Endometrial microvascular endothelial cells (primary cell): Measurements from ENCODE around the gene CRELD2. TPM values are rescaled to one million over a fixed set of nuclear protein-coding genes. Genes with fewer than 3 reads are reported as not detected.

Experiments
- in situ Hi-C: cut with HindIII; loops from 2 replicates; pipeline ENCODE4 v1.10.0; 2017; ENCODE audit warnings: low sequenced_read_pairs, low pct_unique_long_range_greater_than_20kb; ENCODE audit errors: inconsistent ontology term
- total RNA-seq: library from RNA; depleted of rRNA; stranded (reverse); fragments of >200 nt; gene quantifications from one replicate; pipeline ENCODE4 v1.2.3, GENCODE V29; 2015; ENCODE audit errors: inconsistent ontology term

Gene CRELD2
- total RNA-seq, result 55.8 TPM

DNA sequence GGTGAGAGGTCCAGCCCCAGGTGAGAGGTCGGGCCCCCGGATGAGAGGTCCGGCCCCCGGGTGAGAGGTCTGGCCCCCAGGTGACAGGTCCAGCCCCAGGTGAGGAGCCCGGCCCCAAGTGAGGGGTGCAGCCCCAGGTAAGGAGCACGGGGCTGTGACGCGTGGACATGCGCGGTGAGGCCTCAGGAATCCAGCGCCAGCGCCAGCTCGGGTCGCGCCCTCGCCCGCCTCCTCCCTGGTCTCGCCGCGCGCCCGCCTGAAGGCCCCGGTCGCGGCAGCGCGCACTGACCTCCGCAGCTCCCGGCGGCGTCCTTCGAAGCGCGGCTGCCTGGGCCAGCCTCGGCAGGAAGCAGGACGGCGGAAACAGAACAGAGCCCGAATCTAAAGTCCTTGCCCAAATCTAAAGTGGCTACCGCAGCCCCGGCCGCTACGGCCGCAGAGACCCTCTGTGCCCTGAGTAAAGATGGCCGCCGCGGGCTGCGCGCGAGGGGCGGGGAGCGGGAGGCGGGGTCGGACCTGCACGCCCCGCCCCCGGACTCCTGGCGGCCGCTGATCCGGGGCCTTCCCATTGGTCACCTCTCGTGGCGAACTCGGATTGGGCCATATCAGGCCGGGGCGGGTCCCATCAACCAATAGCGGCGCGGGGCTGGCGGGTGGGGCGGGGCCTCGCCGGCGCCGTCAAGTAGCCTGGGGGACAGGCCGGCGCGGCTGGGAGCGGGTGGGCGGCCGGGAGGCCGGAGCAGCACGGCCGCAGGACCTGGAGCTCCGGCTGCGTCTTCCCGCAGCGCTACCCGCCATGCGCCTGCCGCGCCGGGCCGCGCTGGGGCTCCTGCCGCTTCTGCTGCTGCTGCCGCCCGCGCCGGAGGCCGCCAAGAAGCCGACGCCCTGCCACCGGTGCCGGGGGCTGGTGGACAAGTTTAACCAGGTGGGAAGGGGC is at the start of gene CRELD2, which contains the start of gene ALG12:
CRELD2 (plus strand) TSS at position 661 of the 937 bp plus-strand sequence; CDS start at position 797, 136 bp downstream.
ALG12 (minus strand) TSS at position 465 of the 937 bp plus-strand sequence. CDS start 4,673 bp downstream, outside the sequence.
- in situ Hi-C loops, result loop anchor here (25.0 kb wide), 1 partner anchor 131 kb away; no protein-coding TSS in a partner anchor

DNA sequence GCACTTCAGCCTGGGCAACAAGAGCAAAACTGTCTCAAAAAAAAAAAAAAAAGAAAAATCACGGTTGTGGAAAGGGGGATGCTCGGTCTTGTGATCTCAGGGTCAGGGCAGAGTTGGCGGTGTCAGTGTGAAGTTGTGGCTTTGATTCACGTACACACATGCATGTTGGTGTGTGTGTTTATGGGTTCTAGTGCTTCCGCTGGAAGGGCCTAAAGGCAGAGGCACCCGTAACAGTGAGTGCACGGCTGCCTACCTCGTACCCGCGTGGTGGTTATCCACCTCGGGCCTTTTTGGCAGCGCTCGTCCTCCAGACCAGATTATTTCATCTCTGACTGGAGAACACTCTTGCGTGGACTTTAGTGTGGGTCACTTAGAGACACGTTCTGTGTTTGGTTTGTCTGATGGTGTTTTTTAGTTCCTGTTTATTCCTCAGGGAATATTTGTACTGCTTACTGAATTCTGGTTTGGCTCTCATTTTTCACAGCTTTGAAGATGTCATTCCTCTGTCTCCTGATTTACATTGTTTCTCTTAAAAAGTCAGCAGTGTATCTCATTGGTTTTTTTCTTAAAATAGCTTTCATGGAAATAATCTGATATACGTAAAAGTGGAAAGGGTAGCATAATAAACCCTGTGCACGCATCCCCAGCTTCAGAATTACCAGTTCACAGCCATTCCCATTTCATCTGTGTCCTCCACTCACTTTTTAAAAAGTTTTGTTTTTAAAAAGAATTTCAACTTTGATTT is 49.2 kb upstream of the CRELD2 start:
- in situ Hi-C loops, result no loop called here

DNA sequence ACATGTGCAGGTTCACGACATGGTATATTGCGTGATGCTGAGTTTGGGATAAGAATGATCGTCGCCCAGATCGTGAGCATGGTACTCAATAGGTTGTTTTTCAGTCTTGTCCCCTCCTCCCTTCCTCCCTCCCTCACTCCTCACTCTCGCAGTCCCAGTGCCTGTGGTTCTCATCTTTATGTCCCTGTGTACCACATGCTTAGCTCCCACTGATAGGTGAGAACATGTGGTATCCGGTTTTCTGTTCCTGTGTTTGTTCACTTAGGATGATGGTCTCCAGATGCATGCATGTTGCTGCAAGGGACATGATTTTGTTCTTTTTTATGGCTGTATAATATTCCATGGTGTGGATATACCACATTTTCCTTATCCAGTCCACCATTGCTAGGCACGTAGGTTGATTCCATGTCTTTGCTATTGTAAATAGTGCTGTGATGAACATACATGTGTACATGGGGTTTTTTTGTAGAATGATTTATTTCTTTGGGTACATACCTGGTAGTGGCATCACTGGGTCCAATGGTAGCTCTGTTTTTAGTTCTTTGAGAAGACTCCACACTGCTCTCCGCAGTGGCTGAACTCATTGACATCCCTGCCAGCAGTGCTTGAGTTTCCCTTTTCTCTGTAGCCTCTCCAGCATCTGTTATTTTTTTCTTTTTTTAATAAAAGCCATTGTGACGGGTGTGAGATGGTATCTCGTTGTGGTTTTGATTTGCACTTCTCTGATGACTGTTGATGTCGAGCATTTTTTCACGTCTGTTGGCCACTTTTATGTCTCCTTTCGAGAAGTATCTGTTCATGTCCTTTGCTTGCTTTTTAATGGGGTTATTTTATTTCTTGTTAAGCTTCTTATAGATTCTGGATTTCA is 48.4 kb upstream of the CRELD2 start:
- in situ Hi-C loops, result no loop called here

- in situ Hi-C loops, result no loop called here
Observed at GRCh38 chr22:49871482-49871881, 47.0 kb upstream of the CRELD2 start.

- in situ Hi-C loops, result no loop called here
Observed at GRCh38 chr22:49872347-49872746, 46.1 kb upstream of the CRELD2 start.

- in situ Hi-C loops, result no loop called here
Observed at GRCh38 chr22:49873228-49873940, 45.0 kb upstream of the CRELD2 start.

GRCh38 chr22:49877642-49878041 is 40.8 kb upstream of the CRELD2 start:
- in situ Hi-C loops, result no loop called here

DNA sequence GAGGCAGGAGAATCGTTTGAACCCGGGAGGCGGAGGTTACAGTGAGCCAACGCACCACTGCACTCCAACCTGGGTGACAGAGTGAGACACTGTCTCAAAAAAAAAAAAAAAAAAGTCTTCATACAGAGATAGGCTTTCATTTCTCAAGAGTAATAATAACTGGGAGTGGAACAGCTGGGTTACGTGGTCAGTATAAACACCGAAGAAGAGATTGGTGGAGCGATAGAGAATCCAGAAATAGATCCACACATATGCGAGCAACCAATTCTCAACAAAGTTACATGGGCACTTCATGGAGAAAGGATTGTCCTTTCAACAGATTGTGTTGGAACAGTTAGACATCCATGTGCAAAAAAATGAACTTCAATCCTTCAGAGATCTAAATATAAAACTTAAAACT is 40.2 kb upstream of the CRELD2 start:
- in situ Hi-C loops, result no loop called here

DNA sequence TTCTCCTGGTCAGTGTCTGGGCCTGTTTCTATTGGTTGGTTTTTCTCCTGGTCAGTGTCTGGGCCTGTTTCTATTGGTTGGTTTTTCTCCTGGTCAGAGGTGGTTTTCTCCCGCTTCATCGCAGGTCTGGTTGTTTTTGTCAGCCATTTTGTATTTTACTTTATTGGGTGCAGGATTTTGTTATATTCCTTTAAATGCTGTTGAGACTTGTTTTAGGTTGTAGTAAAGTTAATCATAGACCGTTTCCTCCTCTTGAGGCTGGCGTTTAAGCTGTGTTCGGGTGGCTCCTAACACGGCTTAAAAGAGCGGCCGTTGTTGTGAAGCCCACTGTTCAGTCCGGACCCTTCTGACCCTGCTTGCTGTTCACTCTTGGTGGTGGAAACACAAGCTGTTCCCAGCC is 38.6 kb upstream of the CRELD2 start:
- in situ Hi-C loops, result no loop called here

- in situ Hi-C loops, result no loop called here
Observed at GRCh38 chr22:49880281-49880680, 38.2 kb upstream of the CRELD2 start.

DNA sequence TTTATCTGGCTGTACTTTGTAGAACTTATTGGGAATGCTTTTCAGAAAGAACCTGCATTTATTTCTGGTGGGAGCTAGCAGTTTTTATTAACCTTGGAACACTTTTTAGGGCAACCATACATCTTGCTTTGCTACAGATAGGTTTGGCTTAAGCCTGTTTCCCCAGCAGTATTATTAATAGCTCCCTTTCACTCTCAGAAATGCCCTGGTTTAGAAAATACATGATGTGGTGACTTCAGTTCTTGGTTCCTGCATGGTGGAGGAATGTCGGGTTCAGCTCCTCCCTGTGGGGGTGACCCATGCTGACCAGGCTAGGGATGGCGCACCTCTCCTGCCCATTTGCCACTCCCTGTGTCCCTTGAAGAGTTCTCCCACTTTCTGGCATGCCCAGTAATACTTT is 36.6 kb upstream of the CRELD2 start:
- in situ Hi-C loops, result no loop called here

- in situ Hi-C loops, result no loop called here
Observed at GRCh38 chr22:49882519-49883293, 35.7 kb upstream of the CRELD2 start.

DNA sequence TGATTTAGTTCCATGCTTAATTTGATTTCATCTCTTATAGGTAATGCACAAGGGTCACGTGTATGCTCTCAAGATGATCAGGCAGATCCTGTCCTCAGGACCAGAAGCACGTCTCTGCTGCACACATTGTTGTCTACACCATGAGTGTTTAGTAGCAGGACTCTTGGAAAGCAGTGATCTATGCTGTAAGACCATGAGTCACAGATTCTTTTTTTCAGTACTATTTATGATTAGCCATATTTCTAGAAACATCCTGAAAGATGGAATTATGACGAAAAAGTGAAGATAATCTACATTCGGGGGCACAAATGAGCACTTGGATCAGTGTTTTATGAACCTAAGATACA is 35.2 kb upstream of the CRELD2 start:
- in situ Hi-C loops, result no loop called here

DNA sequence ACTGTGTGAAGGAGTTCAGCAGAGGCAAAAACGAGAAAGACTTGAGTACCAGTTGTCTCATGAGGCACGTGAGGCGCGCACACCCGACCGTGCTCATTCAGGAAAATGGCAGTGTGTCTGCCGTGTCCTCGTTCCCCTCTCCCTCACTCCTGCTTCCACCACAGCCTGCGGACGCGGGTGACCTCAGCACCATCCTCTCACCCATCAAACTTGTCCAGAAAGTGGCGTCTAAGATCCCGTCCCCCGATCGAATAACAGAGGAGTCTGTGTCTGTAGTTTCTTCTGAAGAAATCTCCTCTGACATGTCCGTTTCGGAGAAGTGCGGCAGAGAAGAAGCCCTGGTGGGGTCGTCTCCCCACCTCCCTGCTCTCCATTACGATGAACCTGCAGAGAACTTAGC is 34.4 kb upstream of the CRELD2 start:
- in situ Hi-C loops, result no loop called here

DNA sequence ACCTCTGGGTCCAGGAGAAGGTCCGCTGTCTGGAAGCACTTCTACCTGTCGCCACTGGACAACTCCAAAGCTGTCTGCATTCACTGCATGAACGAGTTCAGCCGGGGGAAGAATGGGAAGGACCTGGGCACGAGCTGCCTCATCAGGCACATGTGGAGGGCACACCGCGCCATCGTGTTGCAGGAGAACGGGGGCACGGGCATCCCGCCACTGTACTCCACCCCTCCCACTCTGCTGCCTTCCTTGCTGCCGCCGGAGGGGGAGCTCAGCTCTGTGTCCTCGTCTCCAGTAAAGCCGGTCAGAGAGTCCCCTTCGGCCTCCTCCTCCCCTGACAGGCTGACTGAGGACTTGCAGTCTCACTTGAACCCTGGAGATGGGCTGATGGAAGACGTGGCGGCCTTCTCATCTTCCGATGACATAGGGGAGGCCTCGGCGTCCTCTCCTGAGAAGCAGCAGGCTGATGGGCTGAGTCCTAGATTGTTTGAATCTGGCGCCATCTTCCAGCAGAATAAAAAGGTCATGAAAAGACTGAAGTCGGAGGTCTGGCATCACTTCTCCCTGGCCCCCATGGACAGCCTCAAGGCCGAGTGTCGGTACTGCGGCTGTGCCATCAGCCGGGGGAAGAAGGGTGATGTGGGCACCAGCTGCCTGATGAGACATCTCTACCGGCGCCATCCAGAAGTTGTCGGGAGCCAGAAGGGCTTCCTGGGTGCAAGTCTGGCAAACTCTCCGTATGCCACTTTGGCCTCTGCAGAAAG is 33.8 kb upstream of the CRELD2 start:
- in situ Hi-C loops, result no loop called here

DNA sequence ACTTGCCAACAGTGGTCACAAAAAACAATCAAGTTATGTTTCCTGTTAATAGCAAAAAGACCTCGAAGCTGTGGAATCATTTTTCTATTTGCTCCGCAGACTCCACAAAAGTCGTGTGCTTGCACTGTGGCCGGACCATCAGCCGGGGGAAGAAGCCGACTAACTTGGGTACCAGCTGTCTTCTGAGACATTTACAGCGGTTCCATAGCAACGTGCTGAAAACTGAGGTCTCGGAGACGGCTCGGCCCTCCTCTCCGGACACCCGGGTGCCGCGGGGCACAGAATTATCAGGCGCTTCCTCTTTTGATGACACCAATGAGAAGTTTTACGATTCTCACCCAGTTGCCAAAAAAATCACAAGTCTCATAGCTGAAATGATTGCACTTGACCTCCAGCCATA is 33.2 kb upstream of the CRELD2 start:
- in situ Hi-C loops, result no loop called here

GRCh38 chr22:49885881-49886280 is 32.6 kb upstream of the CRELD2 start:
- in situ Hi-C loops, result no loop called here
